MM.1S (cell line): ENCODE measurements around the gene PCNX3.

Experiments used
- CTCF ChIP-seq: fragments of 300-600 bp; sonication (generic); IDR thresholded peaks from 2 replicates; pipeline ENCODE4 v1.5.1; 2016; ENCODE audit warnings: antibody characterized with exemption, low read length, mixed read lengths
- EZH2 ChIP-seq: fragments of 300-600 bp; sonication (generic); optimal IDR thresholded peaks from 2 replicates; pipeline ENCODE3; 2017; ENCODE audit warnings: low read depth, mild to moderate bottlenecking, antibody characterized with exemption, low read length, mixed read lengths

DNA sequence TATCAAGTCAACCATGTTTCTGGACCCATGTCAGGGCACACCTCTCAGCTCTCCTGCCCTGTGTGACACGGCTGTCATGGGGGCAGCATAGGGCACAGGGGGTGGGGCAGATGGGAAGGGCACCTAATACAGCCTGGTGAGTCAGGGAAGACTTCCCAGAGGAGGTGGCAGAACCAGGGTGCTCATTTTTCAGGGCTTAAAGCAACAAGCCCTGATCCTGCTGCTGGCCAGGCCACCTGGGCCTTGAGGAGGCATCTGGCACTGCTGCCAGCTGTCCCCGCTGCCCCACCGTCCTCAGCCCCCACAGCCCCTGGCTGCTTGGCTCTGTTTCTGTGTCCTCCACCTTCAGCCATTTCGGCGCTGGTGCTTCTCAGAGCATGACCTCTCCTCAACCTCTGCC is 5.9 kb upstream of the PCNX3 start:
- TF ChIP-seq CTCF (no peak), EZH2 (no peak)
